Small intestine (tissue), 7 donors: ENCODE results near the gene DAP3. TPM values are rescaled to one million over a fixed set of nuclear protein-coding genes. Genes with fewer than 3 reads are reported as not detected.
"Not testable (repeated sequence)": the region's sequence is repeated elsewhere in the genome, so short reads cannot be mapped to it uniquely, and the experiment has no call there.

Source experiments
- DNase-seq, 2 donors: peaks; one replicate each; pipeline versions ENCODE4 v3.0.0 to v3.0.0-alpha.2; 2013
- FAIRE-seq: peaks from 2 replicates; lab custom pipeline; 2012; peaks lifted over from hg19 to GRCh38; lab: Jason Lieb, UNC
- H3K27ac ChIP-seq, 3 donors: one replicate each; pipeline ENCODE4 v1.5.1; 2013; ENCODE audit warnings: low read length in 2 of 3, mild to moderate bottlenecking in 2 of 3, control low read depth in 1 of 3, inconsistent platforms in 1 of 3, low read depth in 1 of 3, moderate library complexity in 1 of 3
- H3K27me3 ChIP-seq, 3 donors: one replicate each; pipeline ENCODE4 v1.6.1; 2013; ENCODE audit warnings: low read length in 3 of 3, inconsistent platforms in 1 of 3; ENCODE audit not compliant: control insufficient read depth in 3 of 3, insufficient read depth in 3 of 3
- H3K36me3 ChIP-seq, 3 donors: one replicate each; pipeline ENCODE4 v1.6.1; 2013; ENCODE audit warnings: low read length in 3 of 3, inconsistent platforms in 1 of 3, low read depth in 1 of 3, mild to moderate bottlenecking in 1 of 3, moderate library complexity in 1 of 3; ENCODE audit not compliant: control insufficient read depth in 3 of 3, insufficient read depth in 2 of 3
- H3K4me1 ChIP-seq, 3 donors: one replicate each; pipeline ENCODE4 v1.6.1; 2013; ENCODE audit warnings: low read length in 2 of 3, inconsistent platforms in 1 of 3, low read depth in 1 of 3, mild to moderate bottlenecking in 1 of 3, moderate library complexity in 1 of 3; ENCODE audit not compliant: control insufficient read depth in 3 of 3, insufficient read depth in 2 of 3
- H3K4me3 ChIP-seq, 3 donors: one replicate each; pipeline ENCODE4 v1.5.1; 2013; ENCODE audit warnings: low read length in 3 of 3, control low read depth in 1 of 3, inconsistent platforms in 1 of 3, low read depth in 1 of 3, mild to moderate bottlenecking in 1 of 3, moderate library complexity in 1 of 3
- H3K9me3 ChIP-seq, 2 donors: one replicate each; pipeline ENCODE4 v1.6.1; 2013; ENCODE audit warnings: low read depth in 1 of 2, low read length in 1 of 2; ENCODE audit not compliant: control insufficient read depth in 2 of 2, insufficient read depth in 1 of 2
- WGBS, 3 donors: extraction: QIAGEN DNeasy Blood & Tissue Kit; methylation state at CpG; one replicate each; pipeline ENCODE4 v1.1.7; 2013; 5-methylcytosine and 5-hydroxymethylcytosine counted together
- polyA plus RNA-seq, 4 donors: library from polyadenylated mRNA; stranded (reverse) in 3 of 4; unstranded in 1 of 4; fragments of 200-250 nt in 3 of 4; fragments of 120-200 nt in 1 of 4; gene quantifications; one replicate each; pipeline versions ENCODE4 v1.2.1 to v1.2.3, GENCODE V29; 2013
- donor health status: healthy with polysubstance abuse.
- donor health status: control.
- donor health status: control.
- donor health status: Bipolar disorder and iron deficiency.
- donor health status: healthy.

Gene DAP3
- polyA plus RNA-seq, 4 donors = 86.5 to 97.8 (median 91.4) TPM

DNA sequence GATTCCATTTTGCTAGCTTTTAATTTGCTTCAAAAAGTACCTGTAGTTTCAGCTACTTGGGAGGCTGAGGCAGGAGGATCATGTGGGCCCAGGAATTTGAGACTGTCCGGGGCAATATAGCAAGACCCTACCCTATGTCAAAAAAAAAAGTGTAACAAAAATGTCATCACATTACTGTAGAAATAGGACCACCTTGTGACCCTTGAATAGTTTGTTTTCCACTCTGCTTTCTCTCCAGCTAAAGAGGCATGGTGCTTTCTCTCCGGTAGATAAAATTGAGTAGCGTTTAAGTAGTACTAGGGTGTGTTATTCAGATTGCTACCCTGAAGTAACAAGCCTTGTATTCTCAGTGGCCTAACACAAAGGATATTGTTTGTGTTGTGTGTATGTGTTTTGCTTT, 23.7 kb downstream of the DAP3 start:
- WGBS, 3 donors = 90 to 95% (median 90%) methylated on average over 3 of the region's 3 CpGs
- not testable (repeated sequence) for H3K9me3 ChIP-seq, H3K27me3 ChIP-seq, FAIRE-seq, H3K4me1 ChIP-seq, DNase-seq, H3K27ac ChIP-seq, H3K4me3 ChIP-seq
- peaks cover 2 to 13% (median 2%) of the 10 kb centered on the region in 3 donors for H3K36me3 ChIP-seq

DNA sequence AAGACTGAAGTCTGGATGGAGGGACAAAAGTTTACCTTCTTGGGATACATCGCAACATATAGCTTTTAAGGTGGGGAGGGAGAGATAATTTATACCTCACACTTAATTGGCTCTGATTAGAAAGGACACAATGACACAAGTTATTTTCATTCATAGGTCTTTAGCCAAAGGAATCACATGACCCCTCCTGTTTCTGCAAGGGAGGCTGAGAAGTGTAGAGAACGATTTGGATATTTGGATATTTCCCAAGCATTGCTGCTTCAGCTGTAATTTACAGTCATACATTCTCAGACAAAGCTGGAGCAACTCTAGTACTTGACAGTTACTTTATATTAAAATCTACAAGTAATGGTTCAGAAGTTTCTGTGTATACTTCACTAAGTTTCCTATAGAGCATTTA, 24.2 kb downstream of the DAP3 start:
- Histone ChIP-seq H3K4me3 (no peak overlapping the region), H3K4me1 (no peaks in the 10 kb centered on the region), H3K27me3 (no peaks in the 10 kb centered on the region), H3K9me3 (peaks cover 0 to 6% of the 10 kb centered on the region in 2 donors), H3K36me3 (peaks cover 2 to 15% (median 2%) of the 10 kb centered on the region in 3 donors), H3K27ac (no peak overlapping the region)
- WGBS, 3 donors = 76 to 85% (median 78%) methylated on average over 2 of the region's 2 CpGs
- DNase-seq (no peak), FAIRE-seq (no peak)

DNA sequence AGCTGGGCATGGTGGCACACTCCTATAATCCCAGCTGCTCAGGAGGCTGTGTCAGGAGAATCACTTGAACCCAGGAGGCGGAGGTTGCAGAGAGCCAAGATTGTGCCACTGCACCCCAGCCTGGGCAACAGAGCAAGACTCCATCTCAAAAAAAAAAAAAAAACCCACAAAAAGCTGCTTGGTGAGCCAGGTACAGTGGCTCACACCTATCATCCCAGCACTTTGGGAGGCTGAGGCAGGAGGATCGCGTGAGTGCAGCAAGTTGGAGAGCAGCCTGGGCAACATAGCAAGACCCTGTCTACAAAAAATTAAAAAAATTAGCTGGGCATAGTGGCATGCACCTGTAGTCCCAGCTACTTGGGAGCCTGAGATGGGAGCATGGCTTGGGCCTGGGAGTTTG, 26.2 kb downstream of the DAP3 start:
- H3K36me3 ChIP-seq = peaks cover 2 to 25% (median 2%) of the 10 kb centered on the region in 3 donors
- not testable (repeated sequence) for DNase-seq, H3K9me3 ChIP-seq, FAIRE-seq, H3K27ac ChIP-seq, H3K27me3 ChIP-seq, H3K4me1 ChIP-seq, H3K4me3 ChIP-seq
- WGBS, 3 donors = 95 to 99% (median 98%) methylated on average over 3 of the region's 3 CpGs

DNA sequence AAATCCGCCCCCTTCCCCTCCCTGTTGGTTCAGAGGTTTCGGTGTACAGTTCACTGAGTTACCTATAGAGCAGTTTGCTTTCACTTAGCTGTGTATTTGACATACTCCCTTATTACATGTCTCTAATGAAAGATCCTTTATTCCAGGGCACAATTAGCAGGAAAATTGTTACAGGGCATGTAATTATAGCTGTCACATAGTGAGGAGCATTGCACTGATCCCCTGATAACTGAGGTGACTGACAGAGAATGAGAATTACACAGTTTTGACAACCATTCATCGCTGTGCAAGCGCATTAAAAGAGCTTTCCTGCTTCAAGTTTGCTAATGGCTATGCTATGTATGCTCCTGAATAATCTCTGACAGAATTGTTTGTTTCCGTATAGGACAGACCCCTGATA, 26.9 kb downstream of the DAP3 start:
- H3K27ac ChIP-seq = no peak overlapping the region
- FAIRE-seq (no peak), DNase-seq (no peak)
- H3K27me3 ChIP-seq = no peaks in the 10 kb centered on the region
- 96 to 98% (median 96%) methylated on average over 5 of the region's 5 CpGs for WGBS, 3 donors
- no peak overlapping the region for H3K4me3 ChIP-seq
- H3K9me3 ChIP-seq = no peaks in the 10 kb centered on the region
- peaks cover 2 to 26% (median 2%) of the 10 kb centered on the region in 3 donors for H3K36me3 ChIP-seq
- H3K4me1 ChIP-seq = no peaks in the 10 kb centered on the region

DNA sequence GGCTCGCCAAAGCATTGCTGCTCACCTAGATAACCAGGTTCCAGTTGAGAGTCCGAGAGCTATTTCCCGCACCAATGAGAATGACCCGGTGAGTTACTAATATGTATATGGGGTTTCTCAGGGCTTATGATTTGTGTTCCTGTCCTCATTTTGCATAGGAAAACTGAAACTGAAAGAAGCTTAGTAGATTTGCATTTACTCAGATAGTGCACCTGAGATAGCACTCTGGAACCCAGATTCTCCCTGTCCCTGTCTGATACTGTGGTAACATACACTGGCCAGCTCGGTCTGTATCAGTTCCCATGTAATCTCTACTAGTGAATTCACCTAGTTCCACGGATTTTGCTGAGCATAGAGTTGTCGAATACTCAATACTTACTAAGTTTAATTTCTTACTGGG, 28.1 kb downstream of the DAP3 start:
- peak overlapping the region in 1 of 3 donors; percentile 46 for H3K27ac ChIP-seq
- peak; percentile 27 to 34 for DNase-seq
- no peaks in the 10 kb centered on the region for H3K4me1 ChIP-seq
- peaks cover 2 to 31% (median 3%) of the 10 kb centered on the region in 3 donors for H3K36me3 ChIP-seq
- no peak overlapping the region for H3K4me3 ChIP-seq
- FAIRE-seq = no peak
- no peaks in the 10 kb centered on the region for H3K27me3 ChIP-seq
- WGBS, 3 donors = 63 to 75% (median 64%) methylated on average over 7 of the region's 7 CpGs
- H3K9me3 ChIP-seq = no peaks in the 10 kb centered on the region

DNA sequence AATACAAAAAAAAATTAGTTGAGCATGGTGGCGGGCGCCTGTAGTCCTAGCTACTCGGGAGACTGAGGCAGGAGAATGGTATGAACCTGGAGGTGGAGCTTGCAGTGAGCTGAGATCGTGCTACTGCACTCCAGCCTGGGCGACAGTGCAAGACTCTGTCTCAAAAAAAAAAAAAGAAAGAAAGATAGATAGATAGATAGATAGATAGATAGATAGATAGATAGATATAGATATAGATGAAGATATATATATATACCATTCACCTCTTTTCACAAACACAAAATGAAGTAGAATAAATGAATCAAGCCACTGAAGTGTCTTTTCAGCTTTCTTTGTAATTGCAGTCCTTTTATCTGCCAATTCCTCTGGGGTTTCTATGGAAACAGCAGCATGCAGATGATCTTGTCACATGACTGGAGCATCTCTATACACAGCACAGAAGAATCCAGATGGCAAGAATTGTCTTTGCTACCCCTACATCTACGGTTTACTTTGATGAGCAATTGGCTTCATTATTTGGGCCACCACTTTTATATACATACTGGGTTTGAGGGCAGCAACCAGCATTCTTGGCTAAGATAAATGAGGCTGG, 29.7 kb downstream of the DAP3 start:
- peaks cover 3 to 41% (median 6%) of the 10 kb centered on the region in 3 donors for H3K36me3 ChIP-seq
- DNase-seq, H3K4me1 ChIP-seq, FAIRE-seq, H3K4me3 ChIP-seq, H3K9me3 ChIP-seq, H3K27me3 ChIP-seq, H3K27ac ChIP-seq: not testable (repeated sequence)
- WGBS, 3 donors = 91 to 97% (median 97%) methylated on average over 6 of the region's 6 CpGs

DNA sequence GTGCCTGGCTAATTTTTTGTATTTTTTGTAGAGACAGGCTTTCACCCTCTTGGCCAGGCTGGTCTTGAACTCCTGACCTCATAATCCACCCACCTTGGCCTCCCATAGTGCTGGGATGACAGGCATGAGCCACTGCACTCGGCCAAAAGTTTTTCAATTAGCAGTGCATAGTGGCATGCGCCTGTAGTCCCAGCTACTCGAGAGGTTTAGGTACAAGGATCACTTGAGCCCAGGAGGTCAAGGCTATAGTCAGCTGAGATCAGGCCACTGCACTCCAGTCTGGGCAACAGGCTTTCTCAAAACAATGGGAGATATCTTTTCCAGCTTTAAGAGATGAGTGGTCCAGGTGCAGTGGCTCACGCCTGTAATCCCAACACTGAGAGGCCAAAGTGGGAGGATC, 30.8 kb downstream of the DAP3 start:
- Histone ChIP-seq H3K27me3 (no peaks in the 10 kb centered on the region), H3K9me3 (no peaks in the 10 kb centered on the region), H3K36me3 (peaks cover 3 to 46% (median 6%) of the 10 kb centered on the region in 3 donors), H3K4me1 (no peaks in the 10 kb centered on the region), H3K4me3 (no peak overlapping the region), H3K27ac (no peak overlapping the region)
- FAIRE-seq (no peak), DNase-seq (no peak)
- WGBS, 3 donors = 90 to 96% (median 94%) methylated on average over 4 of the region's 4 CpGs

DNA sequence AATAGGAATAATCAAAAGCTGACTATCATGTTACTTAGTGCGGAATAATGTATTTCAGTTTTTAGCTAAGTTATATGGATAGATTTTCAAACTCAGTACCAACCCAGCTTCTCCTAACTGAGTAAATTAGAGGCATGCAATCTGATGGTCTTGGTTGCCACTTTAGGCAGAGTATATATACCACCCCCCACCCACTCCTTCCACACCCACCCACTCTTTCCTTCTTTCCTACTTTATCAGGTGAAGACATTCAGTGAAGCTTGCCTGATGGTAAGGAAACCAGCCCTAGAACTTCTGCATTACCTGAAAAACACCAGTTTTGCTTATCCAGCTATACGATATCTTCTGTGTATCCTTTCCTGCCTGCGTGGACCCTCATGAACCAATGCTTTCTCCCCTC, 36.3 kb downstream of the DAP3 start:
- Histone ChIP-seq H3K36me3 (peaks cover 6 to 35% (median 7%) of the 10 kb centered on the region in 3 donors), H3K27ac (no peak overlapping the region), H3K27me3 (no peaks in the 10 kb centered on the region), H3K4me1 (no peaks in the 10 kb centered on the region), H3K9me3 (no peaks in the 10 kb centered on the region), H3K4me3 (no peak overlapping the region)
- DNase-seq (no peak), FAIRE-seq (no peak)
- WGBS, 3 donors = 96% methylated on average over 3 of the region's 3 CpGs
